A549 (cell line): ENCODE data around the gene STAG3. TPM values are rescaled to one million over a fixed set of nuclear protein-coding genes. Genes with fewer than 3 reads are reported as not detected.

Experiments
- ATAC-seq, 2 experiments: fragments of 200-7000 bp in 1 of 2; fragments of >200 bp in 1 of 2; cut with Nextera tagmentation in 1 of 2; cut with Tn5 transposase in 1 of 2; 3 replicates each; pipeline versions ENCODE4 v1.8.0 to v1.9.1; 2018 to 2020; ENCODE audit warnings: mild to moderate bottlenecking in 1 of 2, moderate library complexity in 1 of 2
- CTCF ChIA-PET: fragments of 300-600 bp; sonication (Branson Sonifier 250); formaldehyde crosslinking; extraction: SDS; loops from one replicate; lab custom pipeline; 2021; ENCODE audit warnings: antibody characterized with exemption, inconsistent platforms; lab: Yijun Ruan, JAX
- POLR2A ChIA-PET: fragments of 350-600 bp; formaldehyde crosslinking; extraction: SDS; loops from one replicate; lab custom pipeline; 2021; ENCODE audit warnings: antibody characterized with exemption, inconsistent platforms; lab: Yijun Ruan, JAX
- DNase-seq, 2 experiments: peaks; one replicate each; pipeline versions ENCODE4 v3.0.0 to v3.0.0-alpha.2; 2011 to 2016; ENCODE audit warnings: low read depth in 1 of 2, low spot score in 1 of 2
- FAIRE-seq: peaks from 2 replicates; lab custom pipeline; 2011; peaks lifted over from hg19 to GRCh38; lab: Jason Lieb, UNC
- H3K27ac ChIP-seq, 2 experiments: fragments of >200 bp; sonication (Bioruptor Twin); formaldehyde crosslinking; 3 replicates each; pipeline ENCODE4 v1.5.1; 2016 to 2017
- H3K4me1 ChIP-seq: fragments of >200 bp; sonication (Bioruptor Twin); formaldehyde crosslinking; 3 replicates; pipeline ENCODE4 v1.6.1; 2016
- H3K4me2 ChIP-seq: fragments of >200 bp; sonication (Bioruptor Twin); formaldehyde crosslinking; 3 replicates; pipeline ENCODE4 v1.6.1; 2016
- H3K4me3 ChIP-seq: fragments of >200 bp; sonication (Bioruptor Twin); formaldehyde crosslinking; 3 replicates; pipeline ENCODE4 v1.5.1; 2016
- H3K9me3 ChIP-seq: fragments of >200 bp; sonication (Bioruptor Twin); formaldehyde crosslinking; 3 replicates; pipeline ENCODE4 v1.6.1; 2016
- CBX8 ChIP-seq: fragments of 200-600 bp; sonication (generic); IDR thresholded peaks from 2 replicates; pipeline ENCODE4 v1.6.1; 2016
- CEBPB ChIP-seq, 2 experiments: fragments of >200 bp in 1 of 2; sonication (Bioruptor Twin) in 1 of 2; formaldehyde crosslinking in 1 of 2; IDR thresholded peaks; 2 replicates each; pipeline ENCODE4 v1.6.1; 2012 to 2016
- CHD2 ChIP-seq: fragments of 150-350 bp; IDR thresholded peaks from 2 replicates; pipeline ENCODE4 v1.6.1; 2014; ENCODE audit warnings: low read length; ENCODE audit not compliant: partially characterized antibody
- CHD4 ChIP-seq: fragments of 200-600 bp; sonication (generic); IDR thresholded peaks from 2 replicates; pipeline ENCODE4 v1.6.1; 2016; ENCODE audit warnings: antibody characterized with exemption, mild to moderate bottlenecking, borderline replicate concordance
- E2F6 ChIP-seq: IDR thresholded peaks from 2 replicates; pipeline ENCODE4 v1.6.1; 2012; ENCODE audit warnings: low read depth, borderline replicate concordance
- ESRRA ChIP-seq: fragments of 150-350 bp; IDR thresholded peaks from 2 replicates; pipeline ENCODE4 v1.6.1; 2014; ENCODE audit warnings: mild to moderate bottlenecking, low read length, borderline replicate concordance
- FOSB ChIP-seq: fragments of 250-450 bp; sonication (Bioruptor Pico); IDR thresholded peaks from 2 replicates; pipeline ENCODE4 v1.5.0; 2020; ENCODE audit warnings: mild to moderate bottlenecking, moderate library complexity
- FOXS1 ChIP-seq: fragments of 250-450 bp; sonication (Bioruptor Pico); IDR thresholded peaks from 2 replicates; pipeline ENCODE4 v1.5.0; 2020; ENCODE audit warnings: mild to moderate bottlenecking, moderate library complexity
- GATA3 ChIP-seq: IDR thresholded peaks from 2 replicates; pipeline ENCODE4 v1.6.1; 2012; ENCODE audit warnings: borderline replicate concordance
- JUN ChIP-seq, 2 experiments: fragments of >200 bp; sonication (Bioruptor Twin); formaldehyde crosslinking; IDR thresholded peaks; 2 replicates in 1 of 2; 3 replicates in 1 of 2; pipeline ENCODE4 v1.6.1; 2016 to 2017
- JUNB ChIP-seq: fragments of >200 bp; sonication (Bioruptor Twin); formaldehyde crosslinking; IDR thresholded peaks from 2 replicates; pipeline ENCODE4 v1.6.1; 2016
- KDM5A ChIP-seq: fragments of 200-600 bp; sonication (generic); IDR thresholded peaks from 2 replicates; pipeline ENCODE4 v1.6.1; 2016; ENCODE audit warnings: antibody characterized with exemption, mild to moderate bottlenecking
- MAFK ChIP-seq: fragments of 450-650 bp; IDR thresholded peaks from 2 replicates; pipeline ENCODE4 v1.6.1; 2014; ENCODE audit not compliant: partially characterized antibody
- MAZ ChIP-seq: fragments of 150-350 bp; IDR thresholded peaks from 2 replicates; pipeline ENCODE4 v1.6.1; 2014; ENCODE audit warnings: antibody characterized with exemption, low read depth, low read length, borderline replicate concordance
- PHF8 ChIP-seq: fragments of 200-600 bp; sonication (generic); IDR thresholded peaks from 2 replicates; pipeline ENCODE4 v1.6.1; 2016; ENCODE audit warnings: low read depth, mild to moderate bottlenecking, antibody characterized with exemption, moderate library complexity, borderline replicate concordance
- RAD21 ChIP-seq, 2 experiments: fragments of >200 bp in 1 of 2; sonication (Bioruptor Twin) in 1 of 2; formaldehyde crosslinking in 1 of 2; IDR thresholded peaks in 1 of 2; conservative IDR thresholded peaks in 1 of 2; 2 replicates in 1 of 2; 3 replicates in 1 of 2; pipeline ENCODE4 v1.6.1; 2012 to 2018; ENCODE audit warnings: inconsistent platforms in 1 of 2
- RARB ChIP-seq: fragments of 250-450 bp; sonication (Bioruptor Pico); IDR thresholded peaks from 2 replicates; pipeline ENCODE4 v1.8.0; 2021; ENCODE audit warnings: mild to moderate bottlenecking, moderate library complexity
- RCOR1 ChIP-seq: fragments of 150-350 bp; IDR thresholded peaks from 2 replicates; pipeline ENCODE4 v1.6.1; 2014; ENCODE audit warnings: antibody characterized with exemption, low read length, low read depth
- RFX5 ChIP-seq: fragments of 450-650 bp; IDR thresholded peaks from 2 replicates; pipeline ENCODE4 v1.7.1; 2014; ENCODE audit warnings: antibody characterized with exemption, mild to moderate bottlenecking, moderate library complexity
- RNF2 ChIP-seq: fragments of 200-600 bp; sonication (generic); IDR thresholded peaks from 2 replicates; pipeline ENCODE4 v1.6.1; 2016; ENCODE audit warnings: low read depth, mild to moderate bottlenecking, antibody characterized with exemption, moderate library complexity, borderline replicate concordance
- TFCP2L1 ChIP-seq: fragments of 250-450 bp; sonication (Bioruptor Pico); IDR thresholded peaks from 2 replicates; pipeline ENCODE4 v1.5.0; 2021; ENCODE audit warnings: mild to moderate bottlenecking
- USF2 ChIP-seq: fragments of 450-650 bp; IDR thresholded peaks from 2 replicates; pipeline ENCODE4 v1.6.1; 2014; ENCODE audit warnings: antibody characterized with exemption
- WGBS: methylation state at CpG from one replicate; pipeline ENCODE4 v1.1.6; 2017; ENCODE audit errors: missing lambda C conversion rate; 5-methylcytosine and 5-hydroxymethylcytosine counted together
- polyA plus RNA-seq, 4 experiments: library from polyadenylated mRNA; depleted of rRNA in 3 of 4; stranded (reverse); fragments of >200 nt; fragmentation: RNase III in 1 of 4; extraction: RNeasy Plus Mini Kit Qiagen cat#74134 plus additional on column Dnase treatment in 1 of 4; gene quantifications; 2 replicates in 3 of 4; 3 replicates in 1 of 4; pipeline ENCODE4 v1.2.3, GENCODE V29; 2011 to 2017
- TF ChIP-seq, protein P1 (sequence below): fragments of 150-350 bp; IDR thresholded peaks from 2 replicates; pipeline ENCODE4 v1.6.1; 2014; ENCODE audit warnings: low read depth, mild to moderate bottlenecking, low read length
- TF ChIP-seq, protein P2 (sequence below): IDR thresholded peaks from 2 replicates; pipeline ENCODE4 v1.6.1; 2012
- TF ChIP-seq, protein P3 (sequence below): fragments of >200 bp; sonication (Bioruptor Twin); formaldehyde crosslinking; IDR thresholded peaks from 3 replicates; pipeline ENCODE4 v1.6.1; 2016

The STAG3 gene
- polyA plus RNA-seq, 2 of the 4 experiments (the other 2 are of a cell fraction), result 0.25 to 0.50 TPM

DNA sequence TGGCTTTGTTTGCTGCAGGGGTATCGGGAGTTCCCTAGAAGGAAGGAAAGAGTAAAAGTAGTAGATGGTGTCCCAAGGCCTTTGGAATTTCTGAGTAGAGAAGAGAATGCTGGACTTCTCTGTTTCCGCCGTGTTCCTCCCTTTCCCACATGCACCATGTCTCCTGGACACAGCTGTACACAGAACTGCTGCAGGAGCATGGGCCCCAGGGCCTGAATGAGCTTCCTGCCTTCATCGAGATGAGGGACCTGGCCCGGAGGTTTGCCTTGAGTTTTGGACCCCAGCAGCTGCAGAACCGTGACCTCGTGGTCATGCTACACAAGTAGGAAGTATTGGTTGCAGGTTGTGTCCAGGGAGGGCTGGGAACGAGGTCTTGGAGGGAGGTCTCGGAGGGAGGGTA, 26.7 kb downstream of the STAG3 start:
- POLR2A ChIA-PET, result no interaction called here
- Histone ChIP-seq H3K4me2 (no peak overlapping the region), H3K4me1 (no peaks in the 10 kb centered on the region), H3K27ac (no peak overlapping the region), H3K4me3 (no peak overlapping the region), H3K9me3 (no peaks in the 10 kb centered on the region)
- 81% methylated on average over 9 of the region's 9 CpGs for whole genome bisulfite sequencing
- TF ChIP-seq RARB, result no peak
- no peak for TF ChIP-seq ESRRA
- no peak for TF ChIP-seq RFX5
- TF ChIP-seq JUNB, result no peak
- ATAC-seq (no peak), DNase-seq (no peak), FAIRE-seq (no peak)
- CTCF ChIA-PET, result interaction anchor here (0.9 to 1.2 kb wide), 4 partner anchors 14 to 74 kb away, joined by 3 to 4 read pairs (median 4); no protein-coding TSS in a partner anchor

DNA sequence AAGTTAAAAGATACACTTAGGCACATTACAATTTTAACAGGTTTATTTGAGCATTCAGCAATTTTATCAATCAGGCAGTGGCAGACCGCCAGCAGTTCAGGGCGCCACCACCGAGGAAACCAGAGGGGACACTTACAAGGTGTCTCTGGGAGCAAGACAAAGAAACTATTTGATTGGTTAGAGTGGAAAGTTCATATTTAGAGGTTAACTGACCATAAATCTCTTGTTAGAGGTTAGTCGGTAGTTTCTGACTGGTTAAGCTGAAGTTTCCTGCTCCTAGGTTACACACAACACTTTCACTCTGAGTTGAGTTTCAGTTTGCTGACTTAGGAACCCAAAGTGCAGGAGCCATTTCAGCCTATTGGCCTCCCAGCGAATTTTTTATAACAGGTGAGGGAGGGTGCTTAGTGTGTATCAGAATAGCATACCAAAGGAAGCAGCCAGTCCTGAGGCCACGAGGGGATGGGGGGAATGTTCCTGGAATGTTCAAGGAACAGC, 31.2 kb downstream of the STAG3 start:
- CTCF ChIA-PET, result interaction anchor here (1.1 to 4.2 kb wide), 6 partner anchors 8 to 76 kb away, joined by 3 to 23 read pairs (median 4); no protein-coding TSS in a partner anchor

GRCh38 chr7:100209493-100209892, 31.8 kb downstream of the STAG3 start:
- FAIRE-seq (no peak), DNase-seq (no peak), ATAC-seq (no peak)
- no peaks in the 10 kb centered on the region for H3K4me1 ChIP-seq
- WGBS, result 84% methylated on average over 6 of the region's 6 CpGs
- no peak overlapping the region for H3K27ac ChIP-seq
- ChIA-PET POLR2A (no interaction called here), CTCF (interaction anchor here (0.9 to 4.2 kb wide), 8 partner anchors 8 to 84 kb away, joined by 3 to 23 read pairs (median 4); no protein-coding TSS in a partner anchor)
- TF ChIP-seq CHD2, result no peak
- TF ChIP-seq RNF2, result no peak
- TF ChIP-seq RAD21 (conservative IDR thresholded peaks at IDR 0.05 in 1 of 2, IDR thresholded peaks at IDR 0.05 in 1 of 2), result no peak
- TF ChIP-seq KDM5A, result no peak
- no peaks in the 10 kb centered on the region for H3K9me3 ChIP-seq
- no peak overlapping the region for H3K4me2 ChIP-seq
- H3K4me3 ChIP-seq, result no peak overlapping the region

More for the DNA sequence above, 31.2 kb downstream of the STAG3 start:
- POLR2A ChIA-PET, result no interaction called here
- FAIRE-seq (no peak), ATAC-seq (no peak)
- no peak overlapping the region for H3K27ac ChIP-seq
- TF ChIP-seq FOXS1 (CRISPR knock-in tag) (no peak), CEBPB (IDR thresholded peaks at IDR 0.05) (no peak), CHD4 (no peak), TFCP2L1 (CRISPR knock-in tag) (no peak), MAFK (no peak), GATA3 (no peak), JUN (IDR thresholded peaks at IDR 0.05) (no peak)
- TF ChIP-seq, protein P1, sequence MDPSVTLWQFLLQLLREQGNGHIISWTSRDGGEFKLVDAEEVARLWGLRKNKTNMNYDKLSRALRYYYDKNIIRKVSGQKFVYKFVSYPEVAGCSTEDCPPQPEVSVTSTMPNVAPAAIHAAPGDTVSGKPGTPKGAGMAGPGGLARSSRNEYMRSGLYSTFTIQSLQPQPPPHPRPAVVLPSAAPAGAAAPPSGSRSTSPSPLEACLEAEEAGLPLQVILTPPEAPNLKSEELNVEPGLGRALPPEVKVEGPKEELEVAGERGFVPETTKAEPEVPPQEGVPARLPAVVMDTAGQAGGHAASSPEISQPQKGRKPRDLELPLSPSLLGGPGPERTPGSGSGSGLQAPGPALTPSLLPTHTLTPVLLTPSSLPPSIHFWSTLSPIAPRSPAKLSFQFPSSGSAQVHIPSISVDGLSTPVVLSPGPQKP, result no peak
- TF ChIP-seq, all 56 proteins: peak for 0
- H3K4me1 ChIP-seq, result no peaks in the 10 kb centered on the region
- DNase-seq, result no peak
- H3K9me3 ChIP-seq, result no peaks in the 10 kb centered on the region
- WGBS, result 77% methylated on average over 6 of the region's 6 CpGs
- no peak overlapping the region for H3K4me3 ChIP-seq
- no peak overlapping the region for H3K4me2 ChIP-seq

- POLR2A ChIA-PET, result interaction anchor here (0.5 to 0.6 kb wide), 2 partner anchors 77 to 160 kb away, joined by 3 to 6 read pairs; no protein-coding TSS in a partner anchor
- DNase-seq, result no peak
- no peak overlapping the region for H3K27ac ChIP-seq
- no peaks in the 10 kb centered on the region for H3K9me3 ChIP-seq
- FAIRE-seq, result no peak
- no peaks in the 10 kb centered on the region for H3K4me1 ChIP-seq
- H3K4me3 ChIP-seq, result no peak overlapping the region
- no peak overlapping the region for H3K4me2 ChIP-seq
- WGBS, result 92% methylated on average over 5 of the region's 5 CpGs
- ATAC-seq, result no peak
- CTCF ChIA-PET, result interaction anchor here (1.3 to 4.2 kb wide), 4 partner anchors 8 to 78 kb away, joined by 4 to 23 read pairs (median 4); no protein-coding TSS in a partner anchor
- TF ChIP-seq, protein P2, sequence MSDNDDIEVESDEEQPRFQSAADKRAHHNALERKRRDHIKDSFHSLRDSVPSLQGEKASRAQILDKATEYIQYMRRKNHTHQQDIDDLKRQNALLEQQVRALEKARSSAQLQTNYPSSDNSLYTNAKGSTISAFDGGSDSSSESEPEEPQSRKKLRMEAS, result no peak
- TF ChIP-seq RAD21 (conservative IDR thresholded peaks at IDR 0.05 in 1 of 2, IDR thresholded peaks at IDR 0.05 in 1 of 2) (no peak), FOSB (CRISPR knock-in tag) (no peak), CHD4 (no peak), RARB (no peak), CBX8 (no peak), PHF8 (no peak), RCOR1 (no peak), MAZ (no peak), USF2 (no peak), E2F6 (no peak)
- TF ChIP-seq, protein P1, result no peak
- TF ChIP-seq, protein P3, sequence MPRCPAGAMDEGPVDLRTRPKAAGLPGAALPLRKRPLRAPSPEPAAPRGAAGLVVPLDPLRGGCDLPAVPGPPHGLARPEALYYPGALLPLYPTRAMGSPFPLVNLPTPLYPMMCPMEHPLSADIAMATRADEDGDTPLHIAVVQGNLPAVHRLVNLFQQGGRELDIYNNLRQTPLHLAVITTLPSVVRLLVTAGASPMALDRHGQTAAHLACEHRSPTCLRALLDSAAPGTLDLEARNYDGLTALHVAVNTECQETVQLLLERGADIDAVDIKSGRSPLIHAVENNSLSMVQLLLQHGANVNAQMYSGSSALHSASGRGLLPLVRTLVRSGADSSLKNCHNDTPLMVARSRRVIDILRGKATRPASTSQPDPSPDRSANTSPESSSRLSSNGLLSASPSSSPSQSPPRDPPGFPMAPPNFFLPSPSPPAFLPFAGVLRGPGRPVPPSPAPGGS, result no peak
These were observed 33.1 kb downstream of the STAG3 start for GRCh38 chr7:100210805-100211204.
